Measurements from ENCODE around the gene TMCC1. TPM values are rescaled to one million over a fixed set of nuclear protein-coding genes. Genes with fewer than 3 reads are reported as not detected.

Gene TMCC1
- total and polyA plus RNA-seq, 2 donors (not counting 3 experiments of a cell fraction or from before 2014, with no cell fraction given), result 17.4 to 38.4 TPM

DNA sequence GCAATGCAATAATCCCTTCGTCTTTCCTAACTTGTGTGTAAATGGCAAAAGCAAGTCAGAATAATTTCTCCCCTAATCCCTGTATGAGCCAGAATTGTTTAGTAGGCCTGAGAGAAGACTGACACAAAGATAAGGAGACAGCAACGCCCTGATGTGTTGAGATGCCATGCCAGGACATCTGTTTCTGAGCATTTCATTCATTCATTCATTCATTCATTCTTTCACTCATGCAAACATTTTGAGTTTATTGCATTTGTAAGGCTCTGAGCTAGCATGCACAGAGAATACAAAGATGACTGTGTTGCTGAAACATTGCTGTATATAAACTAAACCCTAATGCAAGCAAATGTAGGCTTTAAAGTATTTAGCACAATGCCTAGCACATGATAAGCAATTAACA lies 127.4 kb downstream of the TMCC1 start:
- H3K9me3 ChIP-seq (replicated peaks; ENCODE audit: control insufficient read depth, insufficient read depth, low read length), result no peaks in the 10 kb centered on the region
- H4K20me1 ChIP-seq (replicated peaks; ENCODE audit: control insufficient read depth, extremely low read depth, insufficient read depth, low read length), result peaks cover 5% of the 10 kb centered on the region
- no peaks in the 10 kb centered on the region for H3K9me1 ChIP-seq (replicated peaks; ENCODE audit: control insufficient read depth, extremely low read depth, insufficient read depth, low read length)
- no peaks in the 10 kb centered on the region for H3K27me3 ChIP-seq (ENCODE audit: control insufficient read depth in 2 of 2, insufficient read depth in 2 of 2, low read length in 2 of 2)
- dilution Hi-C loops (cut with MboI; ENCODE audit: extremely low pct_ligation_motif_present, low sequenced_read_pairs) (no loop called here), intact Hi-C loops (cut with micrococcal nuclease) (no loop called here)
- CTCF ChIA-PET, result no interaction called here
- no peak overlapping the region for H2AFZ ChIP-seq (ENCODE audit: low read depth, low read length)
- FAIRE-seq, result no peak
- H3K4me2 ChIP-seq (ENCODE audit: insufficient read depth, low read length), result no peak overlapping the region
- no peak overlapping the region for H3K27ac ChIP-seq (ENCODE audit: insufficient read depth, low read depth, low read length)
- peaks cover 4% of the 10 kb centered on the region for H3K79me2 ChIP-seq (ENCODE audit: control insufficient read depth, insufficient read depth, low read length)
- H3K4me1 ChIP-seq (ENCODE audit: control insufficient read depth, extremely low read depth, insufficient read depth, low read length), result no peaks in the 10 kb centered on the region
- H3K9ac ChIP-seq (replicated peaks; ENCODE audit: extremely low read depth, insufficient read depth, low read length), result no peak overlapping the region
- TF ChIP-seq GATA2 (IDR thresholded peaks at IDR 0.05; ENCODE audit: insufficient read depth, insufficient read length, low read depth, low read length) (no peak), POLR2A (IDR thresholded peaks at IDR 0.05; ENCODE audit: low read depth, low read length) (no peak), EZH2 (IDR thresholded peaks at IDR 0.05; ENCODE audit: borderline replicate concordance, low read depth, low read length, severe bottlenecking) (no peak), FOS (IDR thresholded peaks at IDR 0.05; ENCODE audit: borderline replicate concordance, insufficient read depth, low read length) (no peak), JUN (IDR thresholded peaks at IDR 0.05; ENCODE audit: borderline replicate concordance, insufficient read depth, insufficient read length, low read depth) (no peak), POLR2AphosphoS5 (IDR thresholded peaks at IDR 0.05; ENCODE audit: insufficient read depth, low read depth, low read length) (no peak), MYC (IDR thresholded peaks at IDR 0.05; ENCODE audit: low read depth, low read length) (no peak)
- TF ChIP-seq, protein P1, sequence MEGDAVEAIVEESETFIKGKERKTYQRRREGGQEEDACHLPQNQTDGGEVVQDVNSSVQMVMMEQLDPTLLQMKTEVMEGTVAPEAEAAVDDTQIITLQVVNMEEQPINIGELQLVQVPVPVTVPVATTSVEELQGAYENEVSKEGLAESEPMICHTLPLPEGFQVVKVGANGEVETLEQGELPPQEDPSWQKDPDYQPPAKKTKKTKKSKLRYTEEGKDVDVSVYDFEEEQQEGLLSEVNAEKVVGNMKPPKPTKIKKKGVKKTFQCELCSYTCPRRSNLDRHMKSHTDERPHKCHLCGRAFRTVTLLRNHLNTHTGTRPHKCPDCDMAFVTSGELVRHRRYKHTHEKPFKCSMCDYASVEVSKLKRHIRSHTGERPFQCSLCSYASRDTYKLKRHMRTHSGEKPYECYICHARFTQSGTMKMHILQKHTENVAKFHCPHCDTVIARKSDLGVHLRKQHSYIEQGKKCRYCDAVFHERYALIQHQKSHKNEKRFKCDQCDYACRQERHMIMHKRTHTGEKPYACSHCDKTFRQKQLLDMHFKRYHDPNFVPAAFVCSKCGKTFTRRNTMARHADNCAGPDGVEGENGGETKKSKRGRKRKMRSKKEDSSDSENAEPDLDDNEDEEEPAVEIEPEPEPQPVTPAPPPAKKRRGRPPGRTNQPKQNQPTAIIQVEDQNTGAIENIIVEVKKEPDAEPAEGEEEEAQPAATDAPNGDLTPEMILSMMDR (IDR thresholded peaks at IDR 0.05; ENCODE audit: extremely low read depth in 1 of 2, insufficient read depth in 1 of 2, low read depth in 1 of 2, low read length in 2 of 2), result no peak
- TF ChIP-seq, protein P2, sequence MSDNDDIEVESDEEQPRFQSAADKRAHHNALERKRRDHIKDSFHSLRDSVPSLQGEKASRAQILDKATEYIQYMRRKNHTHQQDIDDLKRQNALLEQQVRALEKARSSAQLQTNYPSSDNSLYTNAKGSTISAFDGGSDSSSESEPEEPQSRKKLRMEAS (IDR thresholded peaks at IDR 0.05; ENCODE audit: insufficient read depth, insufficient read length), result no peak
- DNase-seq (ENCODE audit: low read depth, low spot score), result no peak
- BruUV-seq (replicated peaks), result no TSS peak
- POLR2A ChIA-PET, result interaction anchor here (0.5 kb wide), 1 partner anchor 171 kb away, joined by 5 read pairs; no protein-coding TSS in a partner anchor
- H3K36me3 ChIP-seq (ENCODE audit: control insufficient read depth in 2 of 2, extremely low read depth in 1 of 2, insufficient read depth in 2 of 2, low read length in 2 of 2), result no peaks in the 10 kb centered on the region
- no peak overlapping the region for H3K4me3 ChIP-seq (replicated peaks in 1 of 3; ENCODE audit: insufficient read depth in 1 of 3, low read depth in 1 of 3, low read length in 3 of 3)
